AG09319 (cell line): ENCODE results near the gene SORL1.

Source experiments
- DNase-seq: peaks from one replicate; pipeline ENCODE4 v3.0.0-alpha.2; 2010; ENCODE audit warnings: low read depth; ENCODE audit errors: extremely low read depth
- CTCF ChIP-seq: IDR thresholded peaks from 2 replicates; pipeline ENCODE4 v1.5.1; 2011; ENCODE audit warnings: low read depth, mild to moderate bottlenecking, inconsistent platforms, low read length, moderate library complexity

The SORL1 gene

GRCh38 chr11:121672630-121673487, 220.7 kb downstream of the SORL1 start:
- TF ChIP-seq CTCF, result no peak
- DNase-seq, result no peak

- TF ChIP-seq CTCF, result no peak
- no peak for DNase-seq
Measured at GRCh38 chr11:121681550-121682268, 229.6 kb downstream of the SORL1 start.
